HG02588 (cell line): ENCODE results near the gene CSNK2A1.
A peak's percentile ranks its signal among the peaks of the same experiment; 100 is the strongest.
"Not testable (repeated sequence)": the region's sequence is repeated elsewhere in the genome, so short reads cannot be mapped to it uniquely, and the experiment has no call there.

Source experiments
- ATAC-seq: cut with Tn5 transposase; IDR thresholded peaks from one replicate; pipeline ENCODE4 v1.9.1; 2021; ENCODE audit warnings: mild to moderate bottlenecking, moderate library complexity; ENCODE audit not compliant: unreplicated experiment

CSNK2A1 gene

GRCh38 chr20:543369-544152 lies at the start of gene CSNK2A1:
CSNK2A1 (minus strand) TSS chr20:543790; CDS start chr20:508551, 35,239 bp downstream.
- peak; percentile 92 for ATAC-seq

- no peak for ATAC-seq
These were observed 48.9 kb upstream of the CSNK2A1 start for GRCh38 chr20:592506-592905.

- ATAC-seq, result no peak
These were observed 48.4 kb upstream of the CSNK2A1 start for GRCh38 chr20:591941-592340.

- ATAC-seq, result peak; percentile 72
These were observed 45.5 kb upstream of the CSNK2A1 start for GRCh38 chr20:588932-589672.

- no peak for ATAC-seq
These were observed 44.9 kb upstream of the CSNK2A1 start for GRCh38 chr20:588476-588875.

GRCh38 chr20:584971-585301 lies 41.3 kb upstream of the CSNK2A1 start:
- no peak for ATAC-seq

- ATAC-seq, result no peak
These were observed 40.8 kb upstream of the CSNK2A1 start for GRCh38 chr20:584161-584970.

- ATAC-seq, result no peak
These were observed 38.6 kb upstream of the CSNK2A1 start for GRCh38 chr20:582204-582603.

GRCh38 chr20:578940-579690 lies 35.5 kb upstream of the CSNK2A1 start:
- not testable (repeated sequence) for ATAC-seq

- ATAC-seq, result no peak
These were observed 33.7 kb upstream of the CSNK2A1 start for GRCh38 chr20:577167-577791.

GRCh38 chr20:576156-576555 lies 32.6 kb upstream of the CSNK2A1 start:
- no peak for ATAC-seq

GRCh38 chr20:575230-575629 lies 31.6 kb upstream of the CSNK2A1 start:
- no peak for ATAC-seq

GRCh38 chr20:574297-574942 lies 30.8 kb upstream of the CSNK2A1 start:
- no peak for ATAC-seq

- ATAC-seq, result no peak
These were observed 30.1 kb upstream of the CSNK2A1 start for GRCh38 chr20:573414-574296.

- no peak for ATAC-seq
These were observed 29.1 kb upstream of the CSNK2A1 start for GRCh38 chr20:572727-573126.

- no peak for ATAC-seq
These were observed 28.3 kb upstream of the CSNK2A1 start for GRCh38 chr20:571754-572441.

- no peak for ATAC-seq
These were observed 25.3 kb upstream of the CSNK2A1 start for GRCh38 chr20:568673-569415.
